Measurements from ENCODE around the gene SEC31A. TPM values are rescaled to one million over a fixed set of nuclear protein-coding genes. Genes with fewer than 3 reads are reported as not detected.
"Not testable (repeated sequence)": the region's sequence is repeated elsewhere in the genome, so short reads cannot be mapped to it uniquely, and the experiment has no call there.

SEC31A gene
- total RNA-seq, 1 donor from 2014 or later: 210 TPM

GRCh38 chr4:82842593-82842992, 48.4 kb downstream of the SEC31A start:
- H3K9ac ChIP-seq: no peak overlapping the region
- peaks cover 35% of the 10 kb centered on the region for H3K36me3 Mint-ChIP-seq
- H3K36me3 ChIP-seq: peaks cover 26% of the 10 kb centered on the region
- H3K9me3 ChIP-seq (ENCODE audit: low read depth): no peaks in the 10 kb centered on the region
- H3K4me1 ChIP-seq: no peaks in the 10 kb centered on the region
- no peaks in the 10 kb centered on the region for H3K4me1 Mint-ChIP-seq
- H4K20me1 ChIP-seq (ENCODE audit: low read depth): peaks cover 10% of the 10 kb centered on the region
- H3K4me3 Mint-ChIP-seq: no peak overlapping the region
- H3K4me3 ChIP-seq: no peak overlapping the region
- H3F3A ChIP-seq (ENCODE audit: low read depth): no peaks in the 10 kb centered on the region
- H3K27ac ChIP-seq: no peak overlapping the region
- no peak overlapping the region for H3K4me2 ChIP-seq
- no peak overlapping the region for H2AFZ ChIP-seq (replicated peaks)
- H3K27me3 ChIP-seq: no peaks in the 10 kb centered on the region
- H3K79me2 ChIP-seq (ENCODE audit: low read depth): no peaks in the 10 kb centered on the region
- DNase-seq (ENCODE audit: low spot score): peak; percentile 15
- peaks cover 2% of the 10 kb centered on the region for H3K27me3 Mint-ChIP-seq (ENCODE audit: insufficient read depth, low read depth)
- peak; percentile 44 for TF ChIP-seq CTCF (IDR thresholded peaks at IDR 0.05)
- no peak for TF ChIP-seq EZH2phosphoT487 (IDR thresholded peaks at IDR 0.05)
- H3K27ac Mint-ChIP-seq: no peak overlapping the region
- no peaks in the 10 kb centered on the region for H3K9me3 Mint-ChIP-seq

GRCh38 chr4:82839624-82840023, 51.3 kb downstream of the SEC31A start:
- Histone ChIP-seq H3K4me1 (no peaks in the 10 kb centered on the region), H4K20me1 (ENCODE audit: low read depth) (peaks cover 10% of the 10 kb centered on the region), H3K79me2 (ENCODE audit: low read depth) (no peaks in the 10 kb centered on the region), H2AFZ (replicated peaks) (no peak overlapping the region), H3K27me3 (no peaks in the 10 kb centered on the region), H3K27ac (no peak overlapping the region), H3F3A (ENCODE audit: low read depth) (no peaks in the 10 kb centered on the region), H3K9ac (no peak overlapping the region), H3K36me3 (peaks cover 22% of the 10 kb centered on the region), H3K4me2 (no peak overlapping the region), H3K9me3 (ENCODE audit: low read depth) (no peaks in the 10 kb centered on the region), H3K4me3 (no peak overlapping the region)
- H3K36me3 Mint-ChIP-seq: peaks cover 30% of the 10 kb centered on the region
- no peak for TF ChIP-seq CTCF (IDR thresholded peaks at IDR 0.05)
- no peak for TF ChIP-seq EZH2phosphoT487 (IDR thresholded peaks at IDR 0.05)
- TF ChIP-seq EZH2 (IDR thresholded peaks at IDR 0.05): no peak
- no peaks in the 10 kb centered on the region for H3K9me3 Mint-ChIP-seq
- no peaks in the 10 kb centered on the region for H3K4me1 Mint-ChIP-seq
- no peaks in the 10 kb centered on the region for H3K27me3 Mint-ChIP-seq (ENCODE audit: insufficient read depth, low read depth)
- DNase-seq (ENCODE audit: low spot score): no peak
- H3K27ac Mint-ChIP-seq: no peak overlapping the region
- H3K4me3 Mint-ChIP-seq: no peak overlapping the region

- no peak for TF ChIP-seq EZH2 (IDR thresholded peaks at IDR 0.05)
- no peaks in the 10 kb centered on the region for H4K20me1 ChIP-seq (ENCODE audit: low read depth)
- H3K9ac ChIP-seq: no peak overlapping the region
- DNase-seq (ENCODE audit: low spot score): no peak
- H3K4me2 ChIP-seq: no peak overlapping the region
- Mint-ChIP-seq H3K4me1 (no peaks in the 10 kb centered on the region), H3K36me3 (peaks cover 35% of the 10 kb centered on the region), H3K4me3 (no peak overlapping the region), H3K9me3 (peaks cover 3% of the 10 kb centered on the region), H3K27ac (no peak overlapping the region), H3K27me3 (ENCODE audit: insufficient read depth, low read depth) (no peaks in the 10 kb centered on the region)
- no peak overlapping the region for H3K27ac ChIP-seq
- no peaks in the 10 kb centered on the region for H3K36me3 ChIP-seq
- no peaks in the 10 kb centered on the region for H3K27me3 ChIP-seq
- no peak overlapping the region for H3K4me3 ChIP-seq
- no peaks in the 10 kb centered on the region for H3K9me3 ChIP-seq (ENCODE audit: low read depth)
- no peaks in the 10 kb centered on the region for H3F3A ChIP-seq (ENCODE audit: low read depth)
- no peak overlapping the region for H2AFZ ChIP-seq (replicated peaks)
- H3K4me1 ChIP-seq: no peaks in the 10 kb centered on the region
- H3K79me2 ChIP-seq (ENCODE audit: low read depth): no peaks in the 10 kb centered on the region
Observed at GRCh38 chr4:82833696-82834313, 57.1 kb downstream of the SEC31A start.

GRCh38 chr4:82833060-82833459, 57.9 kb downstream of the SEC31A start:
- H3K9me3 Mint-ChIP-seq; H2AFZ ChIP-seq (replicated peaks); H3K9me3 ChIP-seq (ENCODE audit: low read depth); H3K4me3 Mint-ChIP-seq; H3K9ac ChIP-seq; H3K4me1 Mint-ChIP-seq; H3K27ac Mint-ChIP-seq; H3K4me3 ChIP-seq; DNase-seq (ENCODE audit: low spot score); H3K27me3 ChIP-seq; H3K27me3 Mint-ChIP-seq (ENCODE audit: insufficient read depth, low read depth); H3K27ac ChIP-seq; H4K20me1 ChIP-seq (ENCODE audit: low read depth); H3K79me2 ChIP-seq (ENCODE audit: low read depth); H3K4me1 ChIP-seq; H3K4me2 ChIP-seq; H3F3A ChIP-seq (ENCODE audit: low read depth); H3K36me3 ChIP-seq: not testable (repeated sequence)
- H3K36me3 Mint-ChIP-seq: peaks cover 32% of the 10 kb centered on the region

Data from neural progenitor cell (in vitro differentiated cells).